Endothelial cell of umbilical vein (primary cell): ENCODE results near the gene ALDH3A2. TPM values are rescaled to one million over a fixed set of nuclear protein-coding genes. Genes with fewer than 3 reads are reported as not detected.

Experiments used
- BruUV-seq: library from RNA; stranded (reverse); fragments of 400-500 nt; replicated peaks from 2 replicates; lab custom pipeline; 2021; lab: Mats Ljungman, UMichigan
- CTCF ChIA-PET: fragments of 300-600, 350-600 bp; sonication (Branson Sonifier 250); formaldehyde crosslinking; loops from one replicate; lab custom pipeline; 2021; ENCODE audit warnings: antibody characterized with exemption, inconsistent platforms; lab: Charles Lee
- POLR2A ChIA-PET: fragments of 300-600, 350-600 bp; sonication (Branson Sonifier 250); formaldehyde crosslinking; loops from one replicate; lab custom pipeline; 2021; ENCODE audit warnings: antibody characterized with exemption, inconsistent platforms; lab: Charles Lee
- DNase-seq: peaks from one replicate; pipeline ENCODE4 v3.0.0-alpha.2; 2011; ENCODE audit warnings: low read depth, low spot score
- FAIRE-seq: peaks from 2 replicates; lab custom pipeline; 2011; peaks lifted over from hg19 to GRCh38; lab: Jason Lieb, UNC
- H2AFZ ChIP-seq: 2 replicates; pipeline ENCODE4 v1.6.0; 2012; ENCODE audit warnings: low read depth, low read length, control low read depth, inconsistent platforms
- H3K27ac ChIP-seq: 2 replicates; pipeline ENCODE4 v1.5.1; 2011; ENCODE audit warnings: low read depth, mild to moderate bottlenecking, control low read depth, low read length, moderate library complexity; ENCODE audit not compliant: insufficient read depth
- H3K27me3 ChIP-seq, 2 experiments: 2 replicates each; pipeline versions ENCODE4 v1.6.0 to v1.6.1; 2011; ENCODE audit warnings: low read length in 2 of 2, mixed read lengths in 1 of 2; ENCODE audit not compliant: control insufficient read depth in 2 of 2, insufficient read depth in 2 of 2
- H3K36me3 ChIP-seq, 2 experiments: 2 replicates in 1 of 2; 3 replicates in 1 of 2; pipeline ENCODE4 v1.5.1; 2011; ENCODE audit warnings: low read length in 2 of 2, mild to moderate bottlenecking in 1 of 2, moderate library complexity in 1 of 2; ENCODE audit not compliant: control insufficient read depth in 2 of 2, insufficient read depth in 2 of 2; ENCODE audit errors: extremely low read depth in 1 of 2
- H3K4me1 ChIP-seq: 3 replicates; pipeline ENCODE4 v1.5.1; 2011; ENCODE audit warnings: mild to moderate bottlenecking, low read length; ENCODE audit not compliant: control insufficient read depth, insufficient read depth; ENCODE audit errors: extremely low read depth
- H3K4me2 ChIP-seq: 2 replicates; pipeline ENCODE4 v1.6.1; 2011; ENCODE audit warnings: low read length, control low read depth, mixed read lengths; ENCODE audit not compliant: insufficient read depth
- H3K4me3 ChIP-seq, 3 experiments: fragments of 200-600 bp in 1 of 3; sonication (generic), shearing (Covaris generic) in 1 of 3; replicated peaks in 1 of 3; 2 replicates each; pipeline ENCODE4 v1.5.1; 2011 to 2016; ENCODE audit warnings: control low read depth in 3 of 3, low read length in 3 of 3, mild to moderate bottlenecking in 2 of 3, inconsistent platforms in 1 of 3, low read depth in 1 of 3, moderate library complexity in 1 of 3; ENCODE audit not compliant: insufficient read depth in 1 of 3
- H3K79me2 ChIP-seq: 2 replicates; pipeline ENCODE4 v1.6.0; 2012; ENCODE audit warnings: low read length, inconsistent platforms; ENCODE audit not compliant: control insufficient read depth, insufficient read depth
- H3K9ac ChIP-seq: replicated peaks from 2 replicates; pipeline ENCODE3; 2011; ENCODE audit warnings: low read length, control low read depth; ENCODE audit not compliant: insufficient read depth; ENCODE audit errors: extremely low read depth
- H3K9me1 ChIP-seq: replicated peaks from 3 replicates; pipeline ENCODE4 v1.6.0; 2011; ENCODE audit warnings: mild to moderate bottlenecking, low read length; ENCODE audit not compliant: control insufficient read depth, insufficient read depth; ENCODE audit errors: extremely low read depth
- H3K9me3 ChIP-seq: replicated peaks from 2 replicates; pipeline ENCODE4 v1.5.1; 2012; ENCODE audit warnings: low read length, inconsistent platforms; ENCODE audit not compliant: control insufficient read depth, insufficient read depth
- H4K20me1 ChIP-seq: replicated peaks from 2 replicates; pipeline ENCODE3; 2011; ENCODE audit warnings: mild to moderate bottlenecking, low read length; ENCODE audit not compliant: control insufficient read depth, insufficient read depth; ENCODE audit errors: extremely low read depth
- CTCF ChIP-seq, 2 donors: IDR thresholded peaks; 1 replicate in 1 of 2; 2 replicates in 1 of 2; pipeline ENCODE4 v1.5.1; 2011; ENCODE audit warnings: low read length in 2 of 2, mild to moderate bottlenecking in 2 of 2, moderate library complexity in 2 of 2, control low read depth in 1 of 2, inconsistent platforms in 1 of 2, low read depth in 1 of 2; ENCODE audit not compliant: insufficient read depth in 1 of 2; ENCODE audit errors: extremely low read depth in 1 of 2
- EZH2 ChIP-seq: IDR thresholded peaks from 2 replicates; pipeline ENCODE4 v1.6.1; 2012; ENCODE audit warnings: borderline replicate concordance, low read depth, mild to moderate bottlenecking, moderate library complexity, low read length, inconsistent platforms; ENCODE audit not compliant: severe bottlenecking
- FOS ChIP-seq: IDR thresholded peaks from 2 replicates; pipeline ENCODE4 v1.6.1; 2011; ENCODE audit warnings: mild to moderate bottlenecking, low read length, moderate library complexity, borderline replicate concordance; ENCODE audit not compliant: insufficient read depth
- GATA2 ChIP-seq: IDR thresholded peaks from 2 replicates; pipeline ENCODE4 v1.7.0; 2011; ENCODE audit warnings: low read depth, mild to moderate bottlenecking, moderate library complexity, mixed read lengths, low read length; ENCODE audit not compliant: insufficient read length, insufficient read depth
- JUN ChIP-seq: IDR thresholded peaks from 2 replicates; pipeline ENCODE4 v1.6.1; 2011; ENCODE audit warnings: borderline replicate concordance, low read depth; ENCODE audit not compliant: insufficient read length, insufficient read depth
- MAX ChIP-seq: IDR thresholded peaks from 2 replicates; pipeline ENCODE4 v1.6.1; 2011; ENCODE audit not compliant: insufficient read depth, insufficient read length
- MYC ChIP-seq: IDR thresholded peaks from one replicate; pipeline ENCODE4 v1.6.1; 2011; ENCODE audit warnings: mild to moderate bottlenecking, low read depth, low read length
- POLR2A ChIP-seq: IDR thresholded peaks from 2 replicates; pipeline ENCODE4 v1.6.1; 2012; ENCODE audit warnings: low read depth, mild to moderate bottlenecking, control low read depth, low read length
- POLR2AphosphoS5 ChIP-seq: IDR thresholded peaks from 2 replicates; pipeline ENCODE4 v1.6.1; 2012; ENCODE audit warnings: low read depth, mild to moderate bottlenecking, control low read depth, low read length, moderate library complexity; ENCODE audit not compliant: insufficient read depth
- dilution Hi-C: fragments of 300-500 bp; cut with MboI; formaldehyde crosslinking; loops from one replicate; pipeline ENCODE4 v1.15.0; 2019; ENCODE audit warnings: low sequenced_read_pairs; ENCODE audit not compliant: extremely low pct_ligation_motif_present
- intact Hi-C: fragments of 100-400 bp; cut with micrococcal nuclease; formaldehyde crosslinking; loops from one replicate; pipeline ENCODE4 v1.10.0; 2022
- polyA plus RNA-seq, 4 experiments: library from polyadenylated mRNA; depleted of rRNA in 3 of 4; stranded (reverse) in 3 of 4; unstranded in 1 of 4; fragments of >200 nt; gene quantifications; 2 replicates each; pipeline versions ENCODE4 v1.2.1 to v1.2.3, GENCODE V29; 2011 to 2012; ENCODE audit warnings: missing spikeins in 1 of 4
- total RNA-seq: library from RNA; stranded (reverse); gene quantifications from 2 replicates; pipeline ENCODE4 v1.2.3, GENCODE V29; 2021

The ALDH3A2 gene
- total and polyA plus RNA-seq, 2 donors (not counting 3 experiments of a cell fraction or from before 2014, with no cell fraction given), result 16.7 to 36.5 TPM

- Histone ChIP-seq H2AFZ (no peak overlapping the region), H3K9me3 (no peaks in the 10 kb centered on the region), H3K4me1 (peaks cover 26% of the 10 kb centered on the region), H3K9ac (no peak overlapping the region), H3K4me3 (no peak overlapping the region), H3K9me1 (no peaks in the 10 kb centered on the region), H3K36me3 (no peaks in the 10 kb centered on the region), H3K4me2 (no peak overlapping the region), H3K27ac (no peak overlapping the region), H4K20me1 (no peaks in the 10 kb centered on the region), H3K27me3 (no peaks in the 10 kb centered on the region), H3K79me2 (peaks cover 16% of the 10 kb centered on the region)
- TF ChIP-seq POLR2A (no peak), MYC (no peak), FOS (no peak), MAX (no peak), GATA2 (no peak), POLR2AphosphoS5 (no peak), CTCF (IDR thresholded peaks at IDR 0.05; ENCODE audit: extremely low read depth in 1 of 2, insufficient read depth in 1 of 2, low read depth in 1 of 2, low read length in 2 of 2) (no peak), EZH2 (no peak), JUN (no peak)
- CTCF ChIA-PET, result no interaction called here
- dilution Hi-C loops, result no loop called here
- POLR2A ChIA-PET, result no interaction called here
- DNase-seq (no peak), FAIRE-seq (no peak)
- intact Hi-C loops, result no loop called here
- no TSS peak for BruUV-seq
Measured at GRCh38 chr17:19650826-19651225, 2.3 kb downstream of the ALDH3A2 start.
